NCI-H1048 (cell line): Measurements from ENCODE around the gene RELL1.

Experiments
- DNase-seq: peaks from one replicate; lab custom pipeline; 2025; lab: John Stamatoyannopoulos, UW

Gene RELL1

GRCh38 chr4:37635155-37635554 lies 51.0 kb downstream of the RELL1 start:
- no peak for DNase-seq

- DNase-seq: no peak
These were observed 52.0 kb downstream of the RELL1 start for GRCh38 chr4:37634180-37634579.

- DNase-seq: no peak
These were observed 53.3 kb downstream of the RELL1 start for GRCh38 chr4:37632836-37633235.

- DNase-seq: no peak
These were observed 54.6 kb downstream of the RELL1 start for GRCh38 chr4:37631551-37631950.

GRCh38 chr4:37629713-37630112 lies 56.5 kb downstream of the RELL1 start:
- DNase-seq: no peak

- DNase-seq: no peak
These were observed 57.1 kb downstream of the RELL1 start for GRCh38 chr4:37628977-37629609.

GRCh38 chr4:37627263-37627662 lies 58.9 kb downstream of the RELL1 start:
- no peak for DNase-seq

- no peak for DNase-seq
These were observed 60.7 kb downstream of the RELL1 start for GRCh38 chr4:37625499-37625898.

GRCh38 chr4:37623940-37624339 lies 62.2 kb downstream of the RELL1 start:
- DNase-seq: no peak

GRCh38 chr4:37623125-37623524 lies 63.1 kb downstream of the RELL1 start:
- no peak for DNase-seq

GRCh38 chr4:37620176-37620575 lies 66.0 kb downstream of the RELL1 start:
- no peak for DNase-seq

- DNase-seq: no peak
These were observed 70.5 kb downstream of the RELL1 start for GRCh38 chr4:37615720-37616063.

- no peak for DNase-seq
These were observed 71.0 kb downstream of the RELL1 start for GRCh38 chr4:37615059-37615719.

- DNase-seq: no peak
These were observed 73.4 kb downstream of the RELL1 start for GRCh38 chr4:37612811-37613210.

- no peak for DNase-seq
These were observed 76.5 kb downstream of the RELL1 start for GRCh38 chr4:37609626-37610025.

- DNase-seq: no peak
These were observed 79.2 kb downstream of the RELL1 start for GRCh38 chr4:37607018-37607417.

GRCh38 chr4:37605843-37606565 lies 80.2 kb downstream of the RELL1 start:
- no peak for DNase-seq

GRCh38 chr4:37604461-37604860 lies 81.7 kb downstream of the RELL1 start:
- DNase-seq: no peak

- DNase-seq: no peak
These were observed 82.5 kb downstream of the RELL1 start for GRCh38 chr4:37603711-37604110.

GRCh38 chr4:37603070-37603468 lies 83.1 kb downstream of the RELL1 start:
- DNase-seq: peak; percentile 28

GRCh38 chr4:37602454-37603069 lies 83.6 kb downstream of the RELL1 start:
- DNase-seq: no peak

- no peak for DNase-seq
These were observed 84.6 kb downstream of the RELL1 start for GRCh38 chr4:37601531-37601930.
